DMS114 treated with DMSO at 0.1 percent for 48 hours (cell line): Measurements from ENCODE around the gene SCN9A.
"Not testable (repeated sequence)": the region's sequence is repeated elsewhere in the genome, so short reads cannot be mapped to it uniquely, and the experiment has no call there.

Experiments used
- DNase-seq: peaks from one replicate; lab custom pipeline; 2025; ENCODE audit not compliant: unreplicated experiment; lab: John Stamatoyannopoulos, UW

The SCN9A gene

DNA sequence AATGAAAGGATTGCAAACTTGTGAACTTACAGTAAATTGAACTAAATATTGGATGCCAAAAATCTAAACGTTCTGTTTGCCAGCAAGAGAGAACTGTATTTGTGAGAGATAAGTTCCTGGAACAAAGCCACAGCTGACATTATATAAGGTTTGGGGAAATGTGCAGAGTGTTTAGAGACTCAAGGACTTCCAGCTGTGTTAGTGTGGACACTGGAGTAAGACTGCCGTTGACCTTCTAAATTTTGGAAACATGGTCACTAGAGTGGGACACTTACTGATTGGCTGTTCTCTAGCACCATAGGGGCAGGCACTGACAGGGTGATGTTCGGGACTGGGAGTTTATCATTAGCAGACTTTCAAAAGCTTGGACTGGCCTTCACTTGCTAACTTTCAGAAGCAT lies 40.5 kb downstream of the SCN9A start:
- DNase-seq = no peak

DNA sequence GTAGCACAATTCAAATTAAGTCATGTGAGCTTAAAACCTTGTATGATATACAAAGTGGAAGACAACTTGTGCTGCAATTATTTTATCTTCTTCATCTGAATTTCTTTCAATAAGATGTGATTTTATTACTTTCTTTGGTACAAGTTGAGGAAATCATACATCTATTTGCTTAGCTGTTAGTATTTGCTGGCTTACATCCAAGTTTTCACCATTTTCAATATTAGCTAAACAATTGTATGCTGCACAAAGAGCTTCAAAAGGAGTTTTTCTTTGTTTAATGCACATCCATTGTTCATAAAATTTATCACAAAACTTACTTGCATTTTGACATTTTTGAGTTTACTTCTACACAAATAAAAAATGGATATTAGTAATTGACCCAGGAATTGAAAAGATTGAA lies 40.9 kb downstream of the SCN9A start:
- no peak for DNase-seq

- DNase-seq = no peak
Measured at GRCh38 chr2:166333801-166334200, 41.9 kb downstream of the SCN9A start.

DNA sequence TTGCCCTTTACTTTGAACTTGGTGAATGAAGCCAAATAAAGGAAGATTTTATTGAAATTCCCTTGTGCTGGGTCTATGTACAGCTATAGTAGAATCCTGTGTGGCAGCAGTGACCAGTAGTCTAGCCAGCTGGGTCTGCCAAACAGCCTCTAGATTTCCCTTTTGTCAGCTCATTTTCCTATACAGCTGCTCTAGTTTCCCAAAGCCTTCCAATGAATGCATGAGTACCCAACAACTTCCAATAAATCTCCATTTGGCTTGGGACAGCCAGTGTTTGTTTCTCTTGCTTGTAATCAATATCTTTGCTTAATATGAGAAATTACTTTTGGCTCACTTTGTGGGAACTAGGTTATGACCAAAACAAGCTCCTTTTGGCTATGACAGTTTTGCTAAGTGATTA lies 43.6 kb downstream of the SCN9A start:
- DNase-seq = no peak

DNA sequence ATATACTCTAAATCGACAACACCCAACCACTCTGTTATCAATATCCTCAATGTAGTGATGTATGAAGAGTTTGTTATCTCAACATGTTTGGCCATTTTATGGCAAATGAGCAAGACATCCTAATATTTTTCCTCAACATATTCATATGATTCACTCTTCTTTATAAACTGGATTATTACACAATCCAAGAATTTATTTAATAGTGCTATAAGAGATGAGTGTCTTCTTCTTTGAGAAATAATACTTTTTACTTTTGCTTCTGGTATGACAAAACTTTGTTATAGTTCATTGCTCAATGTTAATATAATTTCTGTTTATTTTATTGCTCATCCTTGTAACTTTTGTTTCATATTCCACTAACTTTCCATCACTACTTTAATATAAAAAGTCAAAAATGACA lies 44.3 kb downstream of the SCN9A start:
- DNase-seq = no peak

- no peak for DNase-seq
Measured at GRCh38 chr2:166329465-166329864, 46.3 kb downstream of the SCN9A start.

- DNase-seq = no peak
Measured at GRCh38 chr2:166328147-166328546, 47.6 kb downstream of the SCN9A start.

- DNase-seq = no peak
Measured at GRCh38 chr2:166321076-166321475, 54.7 kb downstream of the SCN9A start.

- DNase-seq = no peak
Measured at GRCh38 chr2:166314022-166314759, 61.6 kb downstream of the SCN9A start.

DNA sequence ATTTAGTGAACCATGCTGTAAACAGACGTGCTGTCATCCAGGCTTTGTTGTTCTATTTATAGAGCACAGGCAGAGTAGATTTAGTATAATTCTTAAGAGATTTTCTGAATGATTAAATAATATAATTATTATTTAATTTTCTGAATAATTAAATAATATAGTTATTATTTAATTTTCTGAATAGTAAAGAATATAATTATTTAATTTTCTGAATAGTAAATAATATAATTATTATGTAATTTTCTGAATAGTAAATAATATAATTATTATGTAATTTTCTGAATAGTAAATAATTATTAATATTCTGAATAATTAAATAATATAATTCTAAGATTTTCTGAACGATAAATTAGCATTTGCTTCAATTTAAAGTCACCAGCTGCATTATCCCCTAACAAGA lies 62.9 kb downstream of the SCN9A start:
- not testable (repeated sequence) for DNase-seq

DNA sequence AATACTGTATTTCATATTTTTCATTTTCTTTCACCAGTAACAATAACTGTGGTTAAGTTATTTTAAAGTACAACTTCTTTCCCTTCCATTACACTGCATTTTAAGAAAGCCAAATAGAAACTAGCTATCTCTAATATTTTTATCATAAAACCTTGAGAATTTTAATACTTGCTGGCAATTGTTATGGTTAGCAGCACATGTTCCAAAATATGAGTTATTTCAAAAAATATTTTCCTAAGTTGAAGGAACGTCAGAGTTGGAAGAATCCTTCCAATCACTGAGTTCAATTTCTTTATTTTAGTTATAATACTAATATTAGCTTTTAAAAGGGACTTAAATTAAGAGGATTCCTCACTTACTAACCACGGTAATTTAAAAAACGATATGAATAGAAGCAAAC lies 68.4 kb downstream of the SCN9A start:
- DNase-seq = no peak

GRCh38 chr2:166304656-166305055 lies 71.1 kb downstream of the SCN9A start:
- DNase-seq = no peak

DNA sequence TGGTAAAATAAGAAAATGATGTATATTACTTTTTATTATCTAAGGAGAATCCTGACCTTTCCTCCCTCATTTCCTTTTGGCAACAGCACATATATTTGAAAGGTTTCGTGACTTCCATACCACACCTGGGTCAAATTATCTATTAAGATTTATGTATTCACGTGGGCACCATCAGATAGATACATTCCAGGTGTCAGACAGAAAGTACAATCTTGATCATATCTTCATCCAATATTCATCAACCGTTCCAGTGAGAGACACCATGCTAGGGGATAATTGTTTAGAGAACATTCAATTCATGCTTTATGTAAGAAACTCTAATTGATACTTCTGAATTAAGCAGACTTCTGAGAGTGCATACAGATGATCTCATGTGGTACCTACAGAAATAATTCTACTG lies 73.7 kb downstream of the SCN9A start:
- no peak for DNase-seq

DNA sequence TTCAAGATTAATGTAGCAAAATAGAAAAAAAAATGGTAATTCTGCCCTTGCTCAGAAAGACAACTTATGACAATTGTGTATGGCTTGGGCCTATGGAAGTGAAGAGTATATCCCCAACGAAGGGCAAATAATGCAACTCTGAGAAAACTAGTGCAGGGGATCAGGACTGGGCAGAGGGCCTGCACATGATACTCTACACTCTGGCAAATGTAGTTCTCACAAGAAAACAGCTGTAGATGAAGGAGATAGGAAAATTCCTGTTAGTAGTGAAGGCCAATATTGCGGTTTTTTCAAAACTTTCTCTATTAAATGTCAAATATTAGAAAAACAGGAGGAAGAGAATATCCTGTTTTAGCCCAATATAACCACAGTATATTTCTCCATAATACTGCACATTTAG lies 77.8 kb downstream of the SCN9A start:
- DNase-seq = no peak

GRCh38 chr2:166293984-166294383 lies 81.8 kb downstream of the SCN9A start:
- no peak for DNase-seq

DNA sequence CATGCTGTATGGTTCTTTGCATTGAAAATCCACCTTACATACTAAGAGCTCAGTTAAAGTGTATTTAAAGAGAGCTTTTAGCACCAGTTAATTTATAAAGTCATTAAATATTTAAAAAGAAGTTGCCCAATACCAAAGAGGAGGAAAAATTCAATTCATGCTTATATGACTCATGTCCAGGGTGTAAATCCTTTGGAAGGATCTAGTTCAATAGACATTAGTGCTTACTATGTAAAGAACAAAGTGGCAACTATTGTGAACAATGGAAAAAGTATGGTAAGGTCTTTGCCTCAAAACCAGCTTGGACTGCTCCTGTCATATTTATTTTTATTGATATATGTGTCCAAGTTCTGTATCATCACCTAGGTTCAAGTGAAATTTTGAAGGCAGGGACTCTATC lies 90.5 kb downstream of the SCN9A start:
- no peak for DNase-seq

DNA sequence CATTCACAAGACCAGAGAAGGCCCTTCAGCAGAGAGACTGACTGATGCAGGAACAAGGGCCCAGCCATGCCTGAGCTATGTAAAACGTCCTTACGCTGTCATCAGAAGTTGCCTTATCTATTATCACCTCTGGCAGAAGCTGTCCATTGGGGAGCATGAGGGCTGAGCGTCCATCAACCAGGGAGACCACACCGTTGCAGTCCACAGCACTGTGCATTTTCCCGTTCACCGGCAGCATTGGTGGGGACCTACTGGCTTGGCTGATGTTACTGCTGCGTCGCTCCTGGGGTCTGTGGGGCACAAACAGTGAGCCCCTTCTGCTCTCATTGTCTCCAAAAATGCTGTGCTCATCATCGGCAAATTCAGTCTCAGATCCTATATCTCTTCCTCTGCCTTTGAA lies 91.4 kb downstream of the SCN9A start:
- DNase-seq = no peak

- DNase-seq = no peak
Measured at GRCh38 chr2:166282154-166282553, 93.6 kb downstream of the SCN9A start.

GRCh38 chr2:166278856-166279255 lies 96.9 kb downstream of the SCN9A start:
- DNase-seq = no peak

GRCh38 chr2:166270376-166270775 lies 105.4 kb downstream of the SCN9A start:
- no peak for DNase-seq

DNA sequence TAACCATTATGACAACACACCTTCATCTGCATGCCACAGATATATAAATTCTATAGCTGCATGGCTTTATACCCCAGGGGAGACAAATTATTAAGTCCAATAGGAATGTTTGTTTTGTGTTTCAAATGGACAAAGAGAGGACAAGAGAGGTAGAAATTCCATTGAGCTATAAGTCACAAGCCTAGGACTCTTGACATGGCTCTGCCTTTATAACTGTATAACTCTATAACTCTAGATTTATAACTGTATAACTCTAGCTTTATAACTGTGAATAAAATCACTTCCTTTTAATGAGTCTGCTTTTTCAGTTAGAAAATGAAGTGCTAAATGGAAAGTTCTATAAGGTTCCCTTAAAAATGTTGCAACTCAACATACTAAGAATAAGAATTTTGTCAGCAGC lies 106.4 kb downstream of the SCN9A start:
- DNase-seq = no peak

DNA sequence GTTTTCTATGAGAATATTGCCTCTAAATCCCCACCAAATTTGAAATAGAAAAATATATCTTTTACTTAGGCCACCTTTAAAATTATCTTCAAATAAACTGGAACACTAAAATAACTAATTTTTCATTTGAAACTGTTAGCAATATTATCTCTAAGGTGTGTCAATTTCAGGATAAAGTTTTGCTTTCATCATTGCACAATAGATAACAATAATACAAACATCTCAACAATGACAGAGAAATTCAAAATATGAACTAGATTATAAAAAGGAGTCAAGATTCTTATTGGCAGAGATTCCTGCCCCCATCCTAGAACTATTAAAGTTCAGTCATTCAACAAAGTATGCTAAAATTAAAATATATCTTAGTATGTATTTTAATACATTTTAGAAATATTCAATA lies 117.9 kb downstream of the SCN9A start:
- DNase-seq = no peak

DNA sequence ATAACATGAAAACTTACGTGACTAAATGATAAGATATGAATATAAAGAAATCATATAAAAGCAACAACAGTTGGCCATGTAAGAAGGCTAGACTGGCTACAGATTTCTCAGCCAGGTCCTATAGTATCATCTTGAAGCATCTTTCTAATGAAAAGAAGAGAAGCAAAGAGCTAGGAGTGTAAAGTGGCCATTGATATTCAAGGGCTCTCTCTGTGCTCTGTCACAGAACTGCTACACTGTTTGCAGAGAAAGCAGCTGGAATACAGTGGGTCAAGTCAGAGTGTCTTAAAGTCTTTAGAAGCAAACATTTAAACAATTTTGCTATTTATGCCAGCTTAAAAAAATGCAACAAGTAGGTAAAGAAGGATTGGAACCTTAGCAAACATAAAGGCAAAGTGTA lies 118.8 kb downstream of the SCN9A start:
- no peak for DNase-seq
